A549 treated with Hydrocortisone at 1 μM for 4 hours (cell line): ENCODE results near the gene MPLKIP. TPM values are rescaled to one million over a fixed set of nuclear protein-coding genes. Genes with fewer than 3 reads are reported as not detected.

ENCODE experiments used
- total RNA-seq: library from RNA; stranded (reverse); fragments of 200-300 nt; extraction: Qiagen RNA extraction; gene quantifications from 5 replicates; pipeline ENCODE4 v1.2.3, GENCODE V29; 2022

The MPLKIP gene
- 32.1 to 38.9 TPM (median 35.5 TPM) in 5 replicates for total RNA-seq

GRCh38 chr7:40134428-40135316 lies at the start of gene MPLKIP, which contains the start of gene SUGCT:
Gene MPLKIP, minus strand, starts transcription at chr7:40134622. Its CDS starts 55 bp downstream, at chr7:40134567.
Gene SUGCT, plus strand, starts transcription at chr7:40135005.

Other genes with a start within 250 kb of the MPLKIP start
- gene CDK13, start 184.4 kb downstream of the MPLKIP start, total RNA-seq: 19.3 to 24.5 TPM (median 20.1 TPM) in 5 replicates
- gene SUGCT, start 383 bp upstream of the MPLKIP start, total RNA-seq: 0.58 to 1.4 TPM (median 0.73 TPM) in 5 replicates